Liver (tissue), 9 donors: ENCODE results near the gene CYP1A2. TPM values are rescaled to one million over a fixed set of nuclear protein-coding genes. Genes with fewer than 3 reads are reported as not detected.

Experiments
- DNase-seq: peaks from one replicate; pipeline ENCODE4 v3.0.0-alpha.2; 2017; ENCODE audit warnings: low spot score
- H3K27ac ChIP-seq, 2 donors: one replicate each; pipeline ENCODE4 v1.7.0; 2013; ENCODE audit warnings: inconsistent platforms in 2 of 2, low read length in 2 of 2, control low read depth in 1 of 2, low read depth in 1 of 2, mild to moderate bottlenecking in 1 of 2
- H3K27me3 ChIP-seq, 4 donors: one replicate each; pipeline versions ENCODE4 v1.6.1 to v1.7.0; 2013; ENCODE audit warnings: low read length in 3 of 4, inconsistent platforms in 1 of 4, mild to moderate bottlenecking in 1 of 4, moderate library complexity in 1 of 4; ENCODE audit not compliant: control insufficient read depth in 4 of 4, insufficient read depth in 4 of 4
- H3K36me3 ChIP-seq, 4 donors: one replicate each; pipeline versions ENCODE4 v1.6.1 to v1.7.0; 2013; ENCODE audit warnings: low read length in 3 of 4, mild to moderate bottlenecking in 3 of 4, low read depth in 1 of 4, moderate library complexity in 1 of 4; ENCODE audit not compliant: control insufficient read depth in 4 of 4, insufficient read depth in 3 of 4
- H3K4me1 ChIP-seq, 4 donors: one replicate each; pipeline versions ENCODE4 v1.6.1 to v1.7.0; 2013; ENCODE audit warnings: low read length in 3 of 4, mild to moderate bottlenecking in 3 of 4, moderate library complexity in 1 of 4; ENCODE audit not compliant: control insufficient read depth in 4 of 4, insufficient read depth in 4 of 4
- H3K4me3 ChIP-seq, 3 donors: one replicate each; pipeline versions ENCODE4 v1.6.1 to v1.7.0; 2013; ENCODE audit warnings: low read length in 3 of 3, control low read depth in 1 of 3, low read depth in 1 of 3, mild to moderate bottlenecking in 1 of 3
- H3K9ac ChIP-seq, 2 donors: one replicate each; pipeline ENCODE4 v1.7.0; 2013; ENCODE audit warnings: low read length in 2 of 2, mild to moderate bottlenecking in 2 of 2, moderate library complexity in 2 of 2, control low read depth in 1 of 2, low read depth in 1 of 2
- H3K9me3 ChIP-seq, 4 donors: one replicate each; pipeline versions ENCODE4 v1.6.1 to v1.7.0; 2013; ENCODE audit warnings: low read length in 3 of 4; ENCODE audit not compliant: control insufficient read depth in 4 of 4
- CTCF ChIP-seq: fragments of 150-350 bp; IDR thresholded peaks from 2 replicates; pipeline ENCODE4 v1.5.1; 2017; ENCODE audit warnings: improper control_type of control experiment, low read depth, low read length; ENCODE audit not compliant: missing input control
- GABPA ChIP-seq, 2 donors: IDR thresholded peaks in 1 of 2; conservative IDR thresholded peaks in 1 of 2; 2 replicates each; pipeline ENCODE4 v1.6.1; 2016; ENCODE audit warnings: antibody characterized with exemption in 2 of 2, mild to moderate bottlenecking in 1 of 2, moderate library complexity in 1 of 2
- HNF4A ChIP-seq, 2 donors: conservative IDR thresholded peaks; 2 replicates each; pipeline ENCODE4 v1.6.1; 2016; ENCODE audit warnings: antibody characterized with exemption in 2 of 2, mild to moderate bottlenecking in 2 of 2
- RAD21 ChIP-seq, 2 donors: IDR thresholded peaks; 2 replicates each; pipeline ENCODE4 v1.6.1; 2016; ENCODE audit warnings: antibody characterized with exemption in 2 of 2, mild to moderate bottlenecking in 2 of 2
- RXRA ChIP-seq, 2 donors: IDR thresholded peaks; 2 replicates each; pipeline ENCODE4 v1.6.1; 2017 to 2018; ENCODE audit warnings: antibody characterized with exemption in 2 of 2, mild to moderate bottlenecking in 1 of 2
- SP1 ChIP-seq: IDR thresholded peaks from 2 replicates; pipeline ENCODE4 v1.6.1; 2018; ENCODE audit warnings: antibody characterized with exemption, mild to moderate bottlenecking
- YY1 ChIP-seq: IDR thresholded peaks from 2 replicates; pipeline ENCODE4 v1.6.1; 2016; ENCODE audit warnings: antibody characterized with exemption, mild to moderate bottlenecking
- ZBTB33 ChIP-seq: IDR thresholded peaks from 2 replicates; pipeline ENCODE4 v1.6.1; 2016; ENCODE audit warnings: antibody characterized with exemption
- WGBS: extraction: QIAGEN DNeasy Blood & Tissue Kit; methylation state at CpG from one replicate; pipeline ENCODE4 v1.1.7; 2013; 5-methylcytosine and 5-hydroxymethylcytosine counted together
- polyA plus RNA-seq, 2 donors: library from polyadenylated mRNA; stranded (reverse) in 1 of 2; unstranded in 1 of 2; fragments of 200-250 nt in 1 of 2; fragments of >200 nt in 1 of 2; fragmentation: Nextera tagmentation in 1 of 2; extraction: Ambion mirVana in 1 of 2; gene quantifications; one replicate each; pipeline versions ENCODE4 v1.2.1 to v1.2.3, GENCODE V29; 2013 to 2015
- total RNA-seq, 2 donors: library from RNA; depleted of rRNA; stranded (reverse); fragments of >200 nt; gene quantifications; one replicate each; pipeline ENCODE4 v1.2.3, GENCODE V29; 2014
- TF ChIP-seq, protein P1 (sequence below): IDR thresholded peaks from 2 replicates; pipeline ENCODE4 v1.6.1; 2016; ENCODE audit warnings: antibody characterized with exemption, mild to moderate bottlenecking
- TF ChIP-seq, protein P2 (sequence below): IDR thresholded peaks from 2 replicates; pipeline ENCODE4 v1.6.1; 2016; ENCODE audit warnings: antibody characterized with exemption
- TF ChIP-seq, protein P3 (sequence below): IDR thresholded peaks from 2 replicates; pipeline ENCODE4 v1.6.1; 2016; ENCODE audit warnings: antibody characterized with exemption
- donor health status: healthy.
- donor health status: healthy.
- donor health status: healthy.
- donor health status: healthy.
- donor health status: healthy.

CYP1A2 gene
- total and polyA plus RNA-seq, 4 donors = 21.8 to 32.5 (median 31.7) TPM; not detected in 1

- Histone ChIP-seq H3K9me3 (no peaks in the 10 kb centered on the region), H3K27ac (peak overlapping the region; percentile 82 to 90), H3K36me3 (no peaks in the 10 kb centered on the region), H3K27me3 (no peaks in the 10 kb centered on the region), H3K9ac (peak overlapping the region; percentile 57 to 64), H3K4me3 (peak overlapping the region; percentile 20 to 88 (median 57)), H3K4me1 (peaks cover 24 to 67% (median 52%) of the 10 kb centered on the region in 4 donors)
- peak; percentile 66 for TF ChIP-seq YY1
- TF ChIP-seq, protein P1, sequence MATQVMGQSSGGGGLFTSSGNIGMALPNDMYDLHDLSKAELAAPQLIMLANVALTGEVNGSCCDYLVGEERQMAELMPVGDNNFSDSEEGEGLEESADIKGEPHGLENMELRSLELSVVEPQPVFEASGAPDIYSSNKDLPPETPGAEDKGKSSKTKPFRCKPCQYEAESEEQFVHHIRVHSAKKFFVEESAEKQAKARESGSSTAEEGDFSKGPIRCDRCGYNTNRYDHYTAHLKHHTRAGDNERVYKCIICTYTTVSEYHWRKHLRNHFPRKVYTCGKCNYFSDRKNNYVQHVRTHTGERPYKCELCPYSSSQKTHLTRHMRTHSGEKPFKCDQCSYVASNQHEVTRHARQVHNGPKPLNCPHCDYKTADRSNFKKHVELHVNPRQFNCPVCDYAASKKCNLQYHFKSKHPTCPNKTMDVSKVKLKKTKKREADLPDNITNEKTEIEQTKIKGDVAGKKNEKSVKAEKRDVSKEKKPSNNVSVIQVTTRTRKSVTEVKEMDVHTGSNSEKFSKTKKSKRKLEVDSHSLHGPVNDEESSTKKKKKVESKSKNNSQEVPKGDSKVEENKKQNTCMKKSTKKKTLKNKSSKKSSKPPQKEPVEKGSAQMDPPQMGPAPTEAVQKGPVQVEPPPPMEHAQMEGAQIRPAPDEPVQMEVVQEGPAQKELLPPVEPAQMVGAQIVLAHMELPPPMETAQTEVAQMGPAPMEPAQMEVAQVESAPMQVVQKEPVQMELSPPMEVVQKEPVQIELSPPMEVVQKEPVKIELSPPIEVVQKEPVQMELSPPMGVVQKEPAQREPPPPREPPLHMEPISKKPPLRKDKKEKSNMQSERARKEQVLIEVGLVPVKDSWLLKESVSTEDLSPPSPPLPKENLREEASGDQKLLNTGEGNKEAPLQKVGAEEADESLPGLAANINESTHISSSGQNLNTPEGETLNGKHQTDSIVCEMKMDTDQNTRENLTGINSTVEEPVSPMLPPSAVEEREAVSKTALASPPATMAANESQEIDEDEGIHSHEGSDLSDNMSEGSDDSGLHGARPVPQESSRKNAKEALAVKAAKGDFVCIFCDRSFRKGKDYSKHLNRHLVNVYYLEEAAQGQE = peak; percentile 55
- TF ChIP-seq HNF4A (conservative IDR thresholded peaks at IDR 0.05) = peak in 1 of 2 donors; percentile 57
- peak; percentile 23 for TF ChIP-seq ZBTB33
- TF ChIP-seq RAD21 (IDR thresholded peaks at IDR 0.05) = no peak
- peak; percentile 75 to 80 for TF ChIP-seq RXRA (IDR thresholded peaks at IDR 0.05)
- TF ChIP-seq SP1 = peak; percentile 51
- no peak for TF ChIP-seq GABPA (IDR thresholded peaks at IDR 0.05 in 1 of 2, conservative IDR thresholded peaks at IDR 0.05 in 1 of 2)
- TF ChIP-seq, protein P2, sequence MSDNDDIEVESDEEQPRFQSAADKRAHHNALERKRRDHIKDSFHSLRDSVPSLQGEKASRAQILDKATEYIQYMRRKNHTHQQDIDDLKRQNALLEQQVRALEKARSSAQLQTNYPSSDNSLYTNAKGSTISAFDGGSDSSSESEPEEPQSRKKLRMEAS = peak; percentile 59
- TF ChIP-seq, protein P3, sequence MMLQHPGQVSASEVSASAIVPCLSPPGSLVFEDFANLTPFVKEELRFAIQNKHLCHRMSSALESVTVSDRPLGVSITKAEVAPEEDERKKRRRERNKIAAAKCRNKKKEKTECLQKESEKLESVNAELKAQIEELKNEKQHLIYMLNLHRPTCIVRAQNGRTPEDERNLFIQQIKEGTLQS = peak; percentile 39
- DNase-seq = no peak
- WGBS = 19% methylated on average over 16 of the region's 16 CpGs
Measured at GRCh38 chr15:74780523-74781430, 32.1 kb downstream of the CYP1A2 start.

DNA sequence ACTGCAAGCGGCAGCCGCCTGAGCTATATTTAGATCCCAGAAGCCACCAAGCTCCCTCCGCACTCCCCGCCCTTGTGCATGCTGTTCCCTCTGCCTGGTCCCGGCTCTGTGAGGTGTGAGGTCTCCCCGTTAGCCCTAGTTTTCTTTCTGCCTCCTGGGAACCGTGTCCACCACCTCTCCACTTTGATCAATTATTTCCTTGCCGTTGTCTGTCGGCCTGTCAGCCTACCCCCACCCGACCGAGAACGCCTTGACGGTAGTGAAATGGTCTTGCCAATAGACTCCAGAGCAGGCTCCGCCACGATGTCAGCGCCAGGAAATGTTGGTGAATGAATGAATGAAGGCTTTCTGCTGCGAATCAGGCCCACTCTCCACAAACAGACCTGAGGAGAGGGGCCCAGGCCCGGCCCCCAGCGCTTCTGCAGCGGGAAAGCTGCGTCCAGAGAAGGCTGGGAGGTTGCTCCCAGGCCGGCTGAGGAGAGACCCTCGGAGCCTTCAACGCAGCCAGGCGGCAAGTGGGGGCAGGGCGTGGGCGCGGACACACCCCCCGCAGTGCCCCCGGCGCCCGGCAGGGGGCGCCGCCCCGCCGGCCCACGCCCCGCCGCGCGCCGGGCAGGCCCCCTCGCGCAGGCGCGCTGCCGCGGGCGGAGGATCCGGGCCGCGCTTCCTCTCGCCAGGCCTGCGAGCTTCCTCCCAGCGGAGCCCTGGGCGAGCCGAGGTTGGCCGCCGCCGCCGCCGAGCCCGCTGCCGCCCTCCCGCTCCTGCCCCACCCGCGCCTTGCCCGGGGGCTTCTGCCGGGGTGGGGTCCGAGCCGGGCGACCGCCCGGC is 33.0 kb downstream of the CYP1A2 start, which contains the start of gene CSK:
Gene CSK (plus strand): TSS at position 650 of the 828 bp plus-strand sequence. CDS start 16,218 bp downstream, outside the sequence.
- H3K9ac ChIP-seq = peak within 1 kb of the TSS; percentile 74 to 79
- H3K4me3 ChIP-seq = peak within 1 kb of the TSS; percentile 83 to 90 (median 88)
- no peaks in the 10 kb centered on the region for H3K27me3 ChIP-seq
- H3K9me3 ChIP-seq = no peaks in the 10 kb centered on the region
- peak; percentile 80 for DNase-seq
- H3K36me3 ChIP-seq = no peaks in the 10 kb centered on the region
- peak within 1 kb of the TSS; percentile 87 to 90 for H3K27ac ChIP-seq
- TF ChIP-seq CTCF (peak; percentile 79), RXRA (IDR thresholded peaks at IDR 0.05) (no peak)
- H3K4me1 ChIP-seq = peaks cover 24 to 73% (median 51%) of the 10 kb centered on the region in 4 donors
- under 1% methylated on average over 74 of the region's 74 CpGs for WGBS
